HG03439 (cell line): ENCODE results near the gene CUL3.
"Not testable (repeated sequence)": the region's sequence is repeated elsewhere in the genome, so short reads cannot be mapped to it uniquely, and the experiment has no call there.

Experiments used
- ATAC-seq: cut with Tn5 transposase; IDR thresholded peaks from one replicate; pipeline ENCODE4 v1.9.1; 2021; ENCODE audit warnings: mild to moderate bottlenecking, moderate library complexity; ENCODE audit not compliant: unreplicated experiment

Gene CUL3

GRCh38 chr2:224583033-224583432 lies 2.1 kb downstream of the CUL3 start:
- not testable (repeated sequence) for ATAC-seq

GRCh38 chr2:224580248-224580647 lies 4.9 kb downstream of the CUL3 start:
- ATAC-seq, result no peak

GRCh38 chr2:224579411-224579810 lies 5.8 kb downstream of the CUL3 start:
- ATAC-seq, result no peak

- ATAC-seq, result no peak
These were observed 7.6 kb downstream of the CUL3 start for GRCh38 chr2:224577541-224577940.

GRCh38 chr2:224576088-224576715 lies 9.0 kb downstream of the CUL3 start:
- peak; percentile 61 for ATAC-seq

GRCh38 chr2:224574423-224575084 lies 10.6 kb downstream of the CUL3 start:
- no peak for ATAC-seq

GRCh38 chr2:224573724-224574123 lies 11.4 kb downstream of the CUL3 start:
- no peak for ATAC-seq

- ATAC-seq, result no peak
These were observed 12.8 kb downstream of the CUL3 start for GRCh38 chr2:224572338-224572737.

- ATAC-seq, result peak; percentile 57
These were observed 14.7 kb downstream of the CUL3 start for GRCh38 chr2:224570328-224570993.

GRCh38 chr2:224569654-224570053 lies 15.5 kb downstream of the CUL3 start:
- no peak for ATAC-seq

GRCh38 chr2:224565452-224566035 lies 19.6 kb downstream of the CUL3 start:
- ATAC-seq, result no peak

GRCh38 chr2:224563537-224563936 lies 21.6 kb downstream of the CUL3 start:
- ATAC-seq, result no peak

- ATAC-seq, result no peak
These were observed 22.3 kb downstream of the CUL3 start for GRCh38 chr2:224562831-224563230.

- ATAC-seq, result peak; percentile 57
These were observed 23.7 kb downstream of the CUL3 start for GRCh38 chr2:224561234-224562005.

GRCh38 chr2:224560549-224560948 lies 24.6 kb downstream of the CUL3 start:
- ATAC-seq, result no peak

- no peak for ATAC-seq
These were observed 27.6 kb downstream of the CUL3 start for GRCh38 chr2:224557610-224558009.

- no peak for ATAC-seq
These were observed 28.8 kb downstream of the CUL3 start for GRCh38 chr2:224556381-224556780.

GRCh38 chr2:224555823-224556366 lies 29.3 kb downstream of the CUL3 start:
- no peak for ATAC-seq

GRCh38 chr2:224552771-224553170 lies 32.4 kb downstream of the CUL3 start:
- ATAC-seq, result no peak

- ATAC-seq, result no peak
These were observed 33.5 kb downstream of the CUL3 start for GRCh38 chr2:224551693-224552092.

- ATAC-seq, result peak; percentile 15
These were observed 38.2 kb downstream of the CUL3 start for GRCh38 chr2:224546926-224547325.
